Lung (tissue), 12 donors: ENCODE data around the gene ERCC1. TPM values are rescaled to one million over a fixed set of nuclear protein-coding genes. Genes with fewer than 3 reads are reported as not detected.
A peak's percentile ranks its signal among the peaks of the same experiment; 100 is the strongest.

Source experiments
- ATAC-seq: fragments of 200-7000 bp; cut with Tn5 transposase; one replicate; pipeline ENCODE4 v1.9.1; 2020; ENCODE audit warnings: moderate number of reproducible peaks; ENCODE audit not compliant: insufficient read depth, low FRiP score
- DNase-seq, 3 donors: peaks; one replicate each; pipeline ENCODE4 v3.0.0-alpha.2; 2013 to 2017
- H3K27ac ChIP-seq, 2 donors: one replicate each; pipeline ENCODE4 v1.5.1; 2013; ENCODE audit warnings: mild to moderate bottlenecking in 2 of 2, moderate library complexity in 2 of 2, control low read depth in 1 of 2, inconsistent platforms in 1 of 2, low read depth in 1 of 2, low read length in 1 of 2
- H3K27me3 ChIP-seq, 3 donors: one replicate each; pipeline ENCODE4 v1.5.1; 2013; ENCODE audit warnings: low read length in 2 of 3; ENCODE audit not compliant: control insufficient read depth in 3 of 3, insufficient read depth in 3 of 3
- H3K36me3 ChIP-seq, 4 donors: one replicate each; pipeline ENCODE4 v1.5.1; 2013; ENCODE audit warnings: low read length in 4 of 4, mild to moderate bottlenecking in 1 of 4, moderate library complexity in 1 of 4; ENCODE audit not compliant: control insufficient read depth in 4 of 4, insufficient read depth in 4 of 4
- H3K4me1 ChIP-seq, 5 donors: one replicate each; pipeline ENCODE4 v1.5.1; 2013; ENCODE audit warnings: low read length in 5 of 5, mild to moderate bottlenecking in 2 of 5, moderate library complexity in 1 of 5; ENCODE audit not compliant: control insufficient read depth in 5 of 5, insufficient read depth in 5 of 5
- H3K4me3 ChIP-seq: one replicate; pipeline ENCODE4 v1.5.1; 2013; ENCODE audit warnings: mild to moderate bottlenecking, control low read depth, moderate library complexity
- H3K9ac ChIP-seq, 2 donors: one replicate each; pipeline ENCODE4 v1.5.1; 2013; ENCODE audit warnings: low read length in 2 of 2, control low read depth in 1 of 2; ENCODE audit not compliant: insufficient read depth in 1 of 2
- H3K9me3 ChIP-seq, 4 donors: one replicate each; pipeline ENCODE4 v1.5.1; 2013; ENCODE audit warnings: low read length in 3 of 4, mild to moderate bottlenecking in 1 of 4, moderate library complexity in 1 of 4; ENCODE audit not compliant: control insufficient read depth in 4 of 4, insufficient read depth in 3 of 4
- WGBS, 2 donors: extraction: QIAGEN DNeasy Blood & Tissue Kit; methylation state at CpG; one replicate each; pipeline ENCODE4 v1.1.7; 2013; 5-methylcytosine and 5-hydroxymethylcytosine counted together
- polyA plus RNA-seq, 2 donors: library from polyadenylated mRNA; stranded (reverse); fragments of 200-250 nt; gene quantifications; one replicate each; pipeline ENCODE4 v1.2.1, GENCODE V29; 2013
- total RNA-seq, 2 donors: library from RNA; depleted of rRNA in 1 of 2; stranded (reverse); fragments of >200 nt in 1 of 2; gene quantifications; one replicate each; pipeline ENCODE4 v1.2.1, GENCODE V29; 2014 to 2021
- TF ChIP-seq, protein P1 (sequence below): IDR thresholded peaks from 2 replicates; pipeline ENCODE4 v1.5.1; 2012; ENCODE audit warnings: mild to moderate bottlenecking; ENCODE audit errors: control extremely low read depth, extremely low read depth
- donor health status: control.
- donor health status: control.
- donor health status: Bipolar disorder and iron deficiency.
- donor health status: healthy.
- donor health status: DM: yes; HTN: yes; CAD: no.

ERCC1 gene
- total and polyA plus RNA-seq, 4 donors: 53.2 to 82.3 (median 63.2) TPM

DNA sequence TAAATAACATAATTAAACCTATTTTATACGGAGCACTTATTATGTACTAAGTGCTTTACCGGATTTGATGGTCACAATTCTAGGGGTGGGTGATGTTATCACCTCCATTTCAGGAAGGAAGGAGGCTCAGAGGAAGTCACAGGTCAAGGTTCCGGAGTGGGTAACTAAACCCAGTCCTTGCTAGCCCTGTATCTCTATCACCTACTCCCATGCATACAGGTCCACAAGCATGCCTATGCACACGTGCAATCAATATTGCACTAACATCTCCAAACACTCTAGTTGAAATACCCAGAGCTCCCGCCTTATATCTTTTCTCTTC is 26.3 kb upstream of the ERCC1 start:
- H3K4me1 ChIP-seq: peaks cover under 1 to 13% (median 5%) of the 10 kb centered on the region in 5 donors
- no peaks in the 10 kb centered on the region for H3K36me3 ChIP-seq
- TF ChIP-seq, protein P1, sequence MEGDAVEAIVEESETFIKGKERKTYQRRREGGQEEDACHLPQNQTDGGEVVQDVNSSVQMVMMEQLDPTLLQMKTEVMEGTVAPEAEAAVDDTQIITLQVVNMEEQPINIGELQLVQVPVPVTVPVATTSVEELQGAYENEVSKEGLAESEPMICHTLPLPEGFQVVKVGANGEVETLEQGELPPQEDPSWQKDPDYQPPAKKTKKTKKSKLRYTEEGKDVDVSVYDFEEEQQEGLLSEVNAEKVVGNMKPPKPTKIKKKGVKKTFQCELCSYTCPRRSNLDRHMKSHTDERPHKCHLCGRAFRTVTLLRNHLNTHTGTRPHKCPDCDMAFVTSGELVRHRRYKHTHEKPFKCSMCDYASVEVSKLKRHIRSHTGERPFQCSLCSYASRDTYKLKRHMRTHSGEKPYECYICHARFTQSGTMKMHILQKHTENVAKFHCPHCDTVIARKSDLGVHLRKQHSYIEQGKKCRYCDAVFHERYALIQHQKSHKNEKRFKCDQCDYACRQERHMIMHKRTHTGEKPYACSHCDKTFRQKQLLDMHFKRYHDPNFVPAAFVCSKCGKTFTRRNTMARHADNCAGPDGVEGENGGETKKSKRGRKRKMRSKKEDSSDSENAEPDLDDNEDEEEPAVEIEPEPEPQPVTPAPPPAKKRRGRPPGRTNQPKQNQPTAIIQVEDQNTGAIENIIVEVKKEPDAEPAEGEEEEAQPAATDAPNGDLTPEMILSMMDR: no peak
- no peak for DNase-seq
- WGBS, 2 donors: 5 to 18% methylated on average over 5 of the region's 5 CpGs
- H3K27ac ChIP-seq: peak overlapping the region in 1 of 2 donors; percentile 91
- no peaks in the 10 kb centered on the region for H3K9me3 ChIP-seq
- peak overlapping the region; percentile 87 for H3K9ac ChIP-seq
- no peak overlapping the region for H3K4me3 ChIP-seq
- H3K27me3 ChIP-seq: no peaks in the 10 kb centered on the region
- no peak for ATAC-seq

DNA sequence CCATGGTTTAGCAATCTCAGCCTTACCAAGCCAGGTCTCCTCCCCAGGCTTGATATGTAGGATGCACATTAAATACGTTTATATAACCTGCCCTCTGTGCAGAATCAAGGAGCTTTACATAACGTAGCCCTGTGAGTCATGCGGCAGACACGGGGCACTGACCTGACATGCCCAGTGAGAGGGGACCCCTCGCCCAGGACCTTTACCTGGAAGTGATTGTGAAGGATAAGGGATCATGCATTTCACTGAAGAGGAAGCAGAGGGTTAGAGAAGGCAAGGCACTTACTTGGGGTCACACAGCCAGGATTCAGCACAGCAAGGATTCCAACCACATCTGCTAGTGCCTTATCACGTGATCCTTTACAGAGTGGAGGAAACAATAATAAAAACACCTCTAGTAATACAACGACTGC is 25.2 kb upstream of the ERCC1 start:
- H3K4me1 ChIP-seq: peaks cover 0 to 18% (median 11%) of the 10 kb centered on the region in 5 donors
- TF ChIP-seq, protein P1: no peak
- DNase-seq: no peak
- H3K4me3 ChIP-seq: no peak overlapping the region
- peak overlapping the region in 1 of 2 donors; percentile 38 for H3K9ac ChIP-seq
- H3K36me3 ChIP-seq: no peaks in the 10 kb centered on the region
- no peaks in the 10 kb centered on the region for H3K9me3 ChIP-seq
- WGBS, 2 donors: 60 to 70% methylated on average over 7 of the region's 7 CpGs
- ATAC-seq: no peak
- no peaks in the 10 kb centered on the region for H3K27me3 ChIP-seq
- peak overlapping the region in 1 of 2 donors; percentile 28 for H3K27ac ChIP-seq

GRCh38 chr19:45448425-45448756 is 24.7 kb upstream of the ERCC1 start:
- WGBS, 2 donors: 89 to 92% methylated on average over 3 of the region's 3 CpGs
- Histone ChIP-seq H3K27ac (no peak overlapping the region), H3K4me3 (no peak overlapping the region), H3K9me3 (no peaks in the 10 kb centered on the region), H3K9ac (no peak overlapping the region), H3K27me3 (no peaks in the 10 kb centered on the region), H3K4me1 (peaks cover under 1 to 18% (median 11%) of the 10 kb centered on the region in 5 donors), H3K36me3 (no peaks in the 10 kb centered on the region)
- DNase-seq (no peak), ATAC-seq (no peak)
- TF ChIP-seq, protein P1: no peak

DNA sequence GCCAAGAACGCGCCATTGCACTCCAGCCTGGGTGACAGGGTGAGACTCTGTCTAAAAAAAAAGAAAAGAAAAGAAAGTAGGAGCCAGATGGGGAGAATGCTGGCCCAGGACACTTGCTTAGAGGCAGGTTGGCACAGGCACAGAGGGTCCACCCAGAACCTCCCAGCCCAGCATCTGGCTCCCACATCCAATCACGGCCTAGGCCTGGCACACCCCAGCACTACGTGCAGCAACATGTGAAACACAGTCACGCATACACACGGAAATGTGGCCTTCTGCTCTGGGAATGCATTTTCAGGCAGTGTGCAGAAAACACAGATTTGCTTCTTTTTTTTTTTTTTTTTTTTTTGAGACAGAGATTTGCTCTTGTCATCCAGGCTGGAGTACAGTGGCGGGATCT is 23.2 kb upstream of the ERCC1 start:
- no peak overlapping the region for H3K4me3 ChIP-seq
- peaks cover 6 to 18% (median 11%) of the 10 kb centered on the region in 5 donors for H3K4me1 ChIP-seq
- H3K36me3 ChIP-seq: no peaks in the 10 kb centered on the region
- peak in 1 of 3 donors; percentile 26 for DNase-seq
- H3K9me3 ChIP-seq: no peaks in the 10 kb centered on the region
- no peak overlapping the region for H3K27ac ChIP-seq
- TF ChIP-seq, protein P1: no peak
- 87 to 92% methylated on average over 7 of the region's 7 CpGs for WGBS, 2 donors
- H3K9ac ChIP-seq: no peak overlapping the region
- no peaks in the 10 kb centered on the region for H3K27me3 ChIP-seq
- no peak for ATAC-seq
